GM10266 (cell line): Measurements from ENCODE around the gene CBX2.
A peak's percentile ranks its signal among the peaks of the same experiment; 100 is the strongest.

Experiments
- DNase-seq: peaks from one replicate; pipeline ENCODE4 v3.0.0; 2012; ENCODE audit errors: extremely low spot score
- TF ChIP-seq, protein P1 (sequence below): IDR thresholded peaks from 2 replicates; pipeline ENCODE4 v1.5.1; 2012; ENCODE audit warnings: mild to moderate bottlenecking, low read depth; ENCODE audit not compliant: control insufficient read depth, insufficient read depth; ENCODE audit errors: missing control alignments

CBX2 gene

DNA sequence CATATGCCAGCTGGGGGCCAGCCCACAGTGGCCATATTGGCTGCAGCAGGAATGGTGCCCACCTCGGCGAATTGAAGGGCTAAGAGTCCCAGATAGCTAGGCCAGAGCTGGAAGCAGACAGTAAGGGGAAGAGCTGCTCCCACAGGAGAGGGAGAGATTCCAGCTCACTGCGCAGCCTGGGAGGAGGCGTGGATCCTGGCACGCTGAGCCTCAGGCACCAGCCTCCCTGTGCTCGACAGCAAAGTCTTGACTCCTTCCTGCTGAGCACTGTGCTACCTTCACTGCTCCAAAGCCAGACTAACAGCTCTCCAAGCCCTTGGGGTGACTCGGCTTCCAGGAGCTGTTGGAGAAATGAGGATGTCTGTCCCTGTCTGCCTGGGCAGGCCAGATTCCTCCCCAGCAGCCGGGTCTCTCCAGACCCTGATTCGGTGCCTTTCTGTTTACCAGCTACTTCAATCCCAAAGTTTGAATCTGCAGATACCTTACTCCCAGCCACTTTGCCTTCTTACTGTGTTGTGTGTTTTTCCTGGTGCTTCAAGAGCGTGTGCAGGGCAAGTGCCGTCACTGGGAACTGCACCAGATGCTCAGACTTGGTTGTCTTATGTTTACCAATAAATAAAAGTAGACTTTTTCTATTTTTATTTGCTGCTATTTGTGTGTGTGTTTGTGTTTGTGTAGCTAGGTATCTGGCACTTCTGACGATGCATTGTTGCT lies 9.1 kb downstream of the CBX2 start:
- TF ChIP-seq, protein P1, sequence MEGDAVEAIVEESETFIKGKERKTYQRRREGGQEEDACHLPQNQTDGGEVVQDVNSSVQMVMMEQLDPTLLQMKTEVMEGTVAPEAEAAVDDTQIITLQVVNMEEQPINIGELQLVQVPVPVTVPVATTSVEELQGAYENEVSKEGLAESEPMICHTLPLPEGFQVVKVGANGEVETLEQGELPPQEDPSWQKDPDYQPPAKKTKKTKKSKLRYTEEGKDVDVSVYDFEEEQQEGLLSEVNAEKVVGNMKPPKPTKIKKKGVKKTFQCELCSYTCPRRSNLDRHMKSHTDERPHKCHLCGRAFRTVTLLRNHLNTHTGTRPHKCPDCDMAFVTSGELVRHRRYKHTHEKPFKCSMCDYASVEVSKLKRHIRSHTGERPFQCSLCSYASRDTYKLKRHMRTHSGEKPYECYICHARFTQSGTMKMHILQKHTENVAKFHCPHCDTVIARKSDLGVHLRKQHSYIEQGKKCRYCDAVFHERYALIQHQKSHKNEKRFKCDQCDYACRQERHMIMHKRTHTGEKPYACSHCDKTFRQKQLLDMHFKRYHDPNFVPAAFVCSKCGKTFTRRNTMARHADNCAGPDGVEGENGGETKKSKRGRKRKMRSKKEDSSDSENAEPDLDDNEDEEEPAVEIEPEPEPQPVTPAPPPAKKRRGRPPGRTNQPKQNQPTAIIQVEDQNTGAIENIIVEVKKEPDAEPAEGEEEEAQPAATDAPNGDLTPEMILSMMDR: no peak

DNA sequence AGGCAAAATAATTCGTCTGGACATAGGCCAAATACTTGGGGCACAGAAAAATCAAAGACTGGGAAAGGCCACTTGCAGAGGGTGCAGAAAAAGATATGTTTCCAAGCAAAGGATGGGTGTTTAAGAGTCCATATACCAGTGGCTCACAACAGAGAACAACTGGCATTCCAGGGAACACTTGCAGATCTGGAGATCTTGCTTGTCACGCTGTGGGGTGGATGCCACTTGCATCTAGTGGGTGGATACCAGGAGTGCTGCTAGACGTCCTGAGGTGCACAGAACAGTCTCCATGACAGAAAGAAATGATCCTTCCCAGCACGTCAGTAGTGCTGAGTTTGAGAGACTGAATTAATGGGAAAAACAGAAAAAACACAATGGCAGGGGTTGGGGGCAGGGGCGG lies 10.5 kb downstream of the CBX2 start:
- TF ChIP-seq, protein P1: no peak
- no peak for DNase-seq

More for the DNA sequence above, 9.1 kb downstream of the CBX2 start:
- DNase-seq: no peak

DNA sequence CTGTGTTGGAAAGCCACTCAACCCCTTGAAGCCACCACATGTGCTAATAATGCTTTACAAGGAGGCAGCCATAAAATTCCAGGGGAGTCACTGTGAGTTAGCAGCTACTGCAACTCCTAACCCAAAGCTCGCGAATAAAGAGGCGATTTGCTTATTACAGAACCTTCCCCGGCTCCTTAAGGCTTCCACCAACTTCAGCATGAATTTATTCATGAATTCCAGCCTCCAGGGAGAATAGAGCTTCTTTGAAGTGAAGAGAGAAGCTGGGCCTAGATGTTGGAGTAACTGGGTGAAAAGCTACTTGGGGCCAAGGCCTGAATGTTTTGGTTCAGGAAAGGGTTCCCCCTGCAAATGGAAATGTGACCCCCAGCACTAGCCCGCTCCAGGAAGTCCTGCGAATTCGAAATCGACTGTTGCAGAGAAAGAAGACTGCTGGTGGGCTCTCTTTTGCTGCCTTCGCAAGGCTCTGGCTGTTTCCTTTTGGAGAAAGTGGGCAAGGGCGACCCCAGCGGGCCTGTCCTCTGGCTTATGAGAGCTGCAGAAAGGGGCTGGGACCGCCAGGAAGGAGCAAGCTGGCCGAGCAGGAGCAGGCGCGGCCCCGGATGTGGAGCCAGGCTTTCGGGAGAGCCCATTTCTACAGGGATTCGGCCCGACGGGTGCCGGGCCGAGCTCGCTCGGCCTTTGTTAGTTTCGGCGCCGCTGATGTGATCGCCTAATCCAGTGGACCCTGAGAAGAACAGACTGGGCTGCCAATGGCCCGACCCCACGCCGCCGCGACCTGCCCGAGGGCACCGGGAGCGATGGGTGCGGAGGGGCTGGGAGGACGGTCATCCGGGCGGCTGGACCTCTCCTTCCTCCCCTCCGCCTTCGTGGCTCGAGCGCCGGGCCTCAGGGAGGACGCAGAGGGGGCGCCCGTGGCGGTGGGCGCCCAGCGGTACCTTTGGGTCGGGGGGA lies 11.3 kb downstream of the CBX2 start:
- no peak for DNase-seq
- TF ChIP-seq, protein P1: peak; percentile 6

DNA sequence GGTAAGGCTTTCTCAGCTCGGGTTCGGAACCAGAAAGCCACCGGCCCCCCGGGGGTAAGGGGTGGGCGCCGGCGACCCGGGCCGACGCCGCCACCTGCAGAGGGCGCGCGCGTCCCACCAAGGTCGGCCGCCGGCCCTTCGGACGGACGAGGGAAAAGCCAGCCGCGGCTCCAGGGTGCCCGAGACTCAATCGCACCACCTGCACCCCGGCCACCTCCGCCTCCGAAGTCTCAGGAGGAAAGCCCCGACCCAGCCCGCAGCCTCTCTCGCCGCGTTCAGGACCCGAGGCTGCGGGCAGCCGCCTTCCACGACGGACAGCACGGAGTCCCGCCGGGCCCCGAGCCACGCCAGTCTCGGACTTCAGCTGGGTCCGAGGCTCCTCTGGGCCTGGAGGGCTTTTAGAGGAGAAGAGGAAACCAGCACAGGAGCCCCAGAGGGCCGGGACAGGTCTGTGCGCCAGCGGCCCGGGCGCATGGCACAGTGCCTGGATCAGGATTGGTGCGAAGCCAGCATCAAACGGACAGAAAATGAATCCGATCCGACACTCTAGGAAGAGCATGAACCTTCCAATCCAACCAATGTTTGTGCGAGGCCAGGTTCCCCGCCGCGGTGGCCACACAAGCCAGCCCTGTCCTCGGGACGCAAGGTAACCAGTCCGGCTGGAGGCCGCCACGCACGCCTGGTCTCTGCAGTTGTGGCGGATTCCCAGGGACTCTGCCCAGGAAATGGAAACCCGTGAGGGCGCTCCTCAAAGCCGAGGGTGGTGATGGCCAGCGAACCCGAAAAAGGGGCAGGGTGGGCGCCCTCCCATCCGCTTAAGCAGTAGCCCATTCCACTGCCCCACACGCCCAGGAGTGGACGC lies 12.2 kb downstream of the CBX2 start:
- DNase-seq: peak; percentile 90

DNA sequence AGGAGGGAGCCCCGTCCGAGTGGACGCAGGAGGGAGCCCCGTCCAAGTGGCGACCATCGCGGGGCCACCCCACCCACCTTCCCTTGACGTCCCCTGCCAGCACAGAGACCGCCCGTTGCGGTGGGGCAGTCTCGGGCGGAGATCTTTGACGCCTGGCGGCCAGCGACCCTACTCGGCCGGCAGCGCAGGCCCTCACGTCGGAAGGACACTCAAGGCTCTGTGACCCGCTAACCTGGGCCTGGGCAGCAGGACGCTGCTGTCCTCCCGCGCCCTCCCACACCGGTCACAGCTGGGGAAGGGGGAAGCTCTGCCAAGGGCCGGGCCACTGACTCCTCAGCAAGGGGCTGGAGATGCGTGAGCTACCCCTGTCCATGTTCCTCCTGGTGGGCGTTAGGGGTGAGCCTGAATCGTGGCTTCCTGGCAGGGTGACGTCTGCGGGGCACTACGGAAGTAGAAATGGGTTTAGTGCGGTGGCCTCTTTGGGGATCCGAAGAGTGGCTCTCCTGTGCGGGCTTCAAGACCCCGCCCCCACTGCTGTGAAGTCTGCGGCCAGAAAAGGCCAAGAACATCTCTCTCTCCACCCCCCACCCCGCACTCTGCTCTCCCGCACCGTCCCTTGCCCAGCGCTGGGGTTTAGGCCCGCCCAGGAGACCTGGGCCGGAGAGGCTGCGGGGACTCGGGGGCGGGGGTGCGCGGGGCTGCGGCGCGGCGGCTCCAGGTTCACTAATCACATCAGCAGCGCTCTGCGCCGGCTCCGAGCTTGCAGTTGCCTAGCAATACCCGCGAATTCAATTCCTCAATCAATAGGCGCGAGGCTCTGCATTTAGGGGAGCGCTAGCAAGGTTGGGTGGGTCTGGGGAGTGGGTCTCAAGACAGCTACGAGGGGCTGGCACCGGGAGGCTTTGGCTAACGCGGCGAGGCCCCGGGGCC lies 13.1 kb downstream of the CBX2 start:
- no peak for DNase-seq
- TF ChIP-seq, protein P1: no peak

More for the DNA sequence above, 12.2 kb downstream of the CBX2 start:
- TF ChIP-seq, protein P1: peak; percentile 91

DNA sequence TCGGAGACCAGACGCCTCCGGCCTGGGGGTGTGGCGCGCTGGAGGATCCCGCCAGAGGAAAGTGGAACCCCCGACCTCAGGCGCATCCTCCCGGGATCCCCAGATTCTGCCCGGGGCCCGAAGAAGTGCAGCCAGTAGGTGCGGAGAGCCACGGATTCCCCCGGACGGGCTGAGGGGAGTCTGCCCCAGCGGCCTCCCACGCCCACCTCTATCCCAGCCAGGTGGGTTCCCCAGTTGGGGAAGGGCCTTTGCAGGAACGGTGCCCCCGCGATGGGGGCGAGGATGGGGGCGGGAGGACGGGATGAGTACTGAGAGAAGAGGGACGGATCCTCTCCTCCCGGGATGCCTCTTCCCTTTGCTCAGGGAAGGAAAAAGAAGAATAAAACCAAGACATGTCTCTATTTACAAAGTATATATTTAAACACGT lies 13.8 kb downstream of the CBX2 start:
- DNase-seq: no peak
- TF ChIP-seq, protein P1: no peak
